Parathyroid adenoma (tissue), 2 donors: Measurements from ENCODE around the gene TSPAN11.

ENCODE experiments used
- H2AFZ ChIP-seq: fragments of 300-600 bp; sonication (generic); one replicate; pipeline ENCODE4 v1.7.0; 2017; ENCODE audit warnings: antibody characterized with exemption, mild to moderate bottlenecking
- H3K27ac ChIP-seq: fragments of 300-600 bp; sonication (generic); one replicate; pipeline ENCODE4 v1.7.0; 2017
- H3K27me3 ChIP-seq: fragments of 300-600 bp; sonication (generic); one replicate; pipeline ENCODE4 v1.7.0; 2017; ENCODE audit warnings: low read length; ENCODE audit not compliant: control insufficient read depth, insufficient read depth
- H3K36me3 ChIP-seq: fragments of 300-600 bp; sonication (generic); one replicate; pipeline ENCODE4 v1.7.0; 2017; ENCODE audit warnings: low read length; ENCODE audit not compliant: control insufficient read depth, insufficient read depth
- H3K4me1 ChIP-seq: fragments of 300-600 bp; sonication (generic); one replicate; pipeline ENCODE4 v1.7.0; 2017; ENCODE audit warnings: control low read depth
- H3K4me2 ChIP-seq: fragments of 300-600 bp; sonication (generic); one replicate; pipeline ENCODE4 v1.7.0; 2017; ENCODE audit warnings: low read length
- H3K4me3 ChIP-seq: fragments of 300-600 bp; sonication (generic); one replicate; pipeline ENCODE4 v1.7.0; 2017; ENCODE audit warnings: low read depth, low read length
- H3K79me2 ChIP-seq: fragments of 300-600 bp; sonication (generic); one replicate; pipeline ENCODE4 v1.7.0; 2017; ENCODE audit warnings: control low read depth
- H3K9ac ChIP-seq: fragments of 300-600 bp; sonication (generic); one replicate; pipeline ENCODE4 v1.7.0; 2017; ENCODE audit warnings: mild to moderate bottlenecking
- H3K9me3 ChIP-seq: fragments of 300-600 bp; sonication (generic); one replicate; pipeline ENCODE4 v1.7.0; 2017; ENCODE audit warnings: low read length; ENCODE audit not compliant: control insufficient read depth
- CTCF ChIP-seq: fragments of 300-600 bp; sonication (generic); IDR thresholded peaks from one replicate; pipeline ENCODE4 v1.7.0; 2017; ENCODE audit warnings: antibody characterized with exemption, mild to moderate bottlenecking
- donor health status: primary hyperparathyroidism.

The TSPAN11 gene

DNA sequence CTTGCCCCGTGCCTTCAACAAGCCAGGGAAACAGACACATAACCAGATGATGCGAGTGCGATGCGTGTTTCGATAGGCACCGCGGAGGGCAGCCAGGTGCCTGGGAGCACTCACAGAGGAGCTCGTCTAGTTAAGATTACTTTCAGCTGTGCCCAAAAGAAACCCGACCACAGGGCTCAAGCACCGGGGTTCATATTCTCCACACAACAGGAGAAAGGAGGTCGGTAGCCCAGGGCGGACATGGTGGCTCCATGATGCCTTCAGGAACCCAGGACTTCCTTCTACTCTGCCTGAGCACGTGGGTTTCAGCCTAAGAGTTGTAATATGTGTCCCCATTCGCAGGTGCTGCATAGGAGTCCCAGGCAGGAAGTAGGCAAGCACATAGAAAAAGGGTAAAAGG is 93.4 kb downstream of the TSPAN11 start:
- H3K4me3 ChIP-seq, result no peak overlapping the region
- H3K27ac ChIP-seq, result no peak overlapping the region
- TF ChIP-seq CTCF, result no peak
- H3K9me3 ChIP-seq, result no peaks in the 10 kb centered on the region
- no peak overlapping the region for H3K4me2 ChIP-seq
- H3K79me2 ChIP-seq, result no peaks in the 10 kb centered on the region
- no peaks in the 10 kb centered on the region for H3K27me3 ChIP-seq
- H2AFZ ChIP-seq, result no peak overlapping the region
- H3K4me1 ChIP-seq, result no peaks in the 10 kb centered on the region
- H3K9ac ChIP-seq, result no peak overlapping the region
- H3K36me3 ChIP-seq, result no peaks in the 10 kb centered on the region

DNA sequence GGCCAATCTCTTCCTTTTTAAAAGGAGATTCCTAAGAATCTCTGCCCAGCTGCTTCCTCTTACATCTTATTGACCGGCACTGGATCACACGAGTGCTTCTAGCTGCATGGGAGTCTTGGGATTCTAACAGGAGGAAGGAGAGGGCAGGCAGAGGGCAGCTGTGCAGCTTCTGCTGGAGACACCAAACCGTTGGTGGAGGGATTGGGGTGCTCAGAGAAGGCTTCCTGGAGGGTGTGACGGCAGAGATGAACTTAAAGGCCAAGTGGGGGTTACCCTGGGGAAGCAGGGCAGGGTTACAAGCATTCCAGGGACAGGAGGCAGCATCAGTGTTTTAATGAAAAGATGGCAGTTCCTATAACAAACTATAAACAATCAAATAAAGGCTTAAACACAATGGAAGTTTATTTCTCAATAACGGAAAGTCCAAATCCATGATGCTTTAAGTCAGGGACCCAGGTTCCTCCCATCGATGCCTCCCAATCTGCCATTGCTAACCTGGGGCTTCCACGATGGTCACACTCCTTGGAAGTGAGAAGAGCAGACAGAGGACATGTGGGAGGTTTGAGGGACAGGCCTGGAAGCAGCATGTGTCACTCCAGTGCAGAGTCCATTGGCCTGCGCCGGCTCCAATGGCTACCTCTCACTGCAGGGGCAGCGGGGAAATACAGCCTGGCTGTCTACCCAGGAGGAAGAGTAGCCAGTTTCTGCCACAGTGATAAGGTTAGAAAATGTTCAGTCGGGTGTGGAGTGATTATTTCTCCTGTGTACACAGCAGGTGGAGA is 94.0 kb downstream of the TSPAN11 start:
- Histone ChIP-seq H2AFZ (no peak overlapping the region), H3K4me3 (no peak overlapping the region)
- TF ChIP-seq CTCF, result no peak

GRCh38 chr12:31021181-31021580 is 94.6 kb downstream of the TSPAN11 start:
- Histone ChIP-seq H3K27me3 (no peaks in the 10 kb centered on the region), H3K36me3 (no peaks in the 10 kb centered on the region), H3K4me1 (no peaks in the 10 kb centered on the region), H3K4me3 (no peak overlapping the region), H3K27ac (no peak overlapping the region), H3K4me2 (no peak overlapping the region), H3K79me2 (no peaks in the 10 kb centered on the region), H3K9me3 (no peaks in the 10 kb centered on the region), H2AFZ (no peak overlapping the region), H3K9ac (no peak overlapping the region)
- TF ChIP-seq CTCF, result no peak

More for the DNA sequence above, 94.0 kb downstream of the TSPAN11 start:
- Histone ChIP-seq H3K9ac (no peak overlapping the region), H3K4me2 (no peak overlapping the region), H3K79me2 (no peaks in the 10 kb centered on the region), H3K36me3 (no peaks in the 10 kb centered on the region), H3K9me3 (no peaks in the 10 kb centered on the region), H3K27me3 (no peaks in the 10 kb centered on the region), H3K4me1 (no peaks in the 10 kb centered on the region), H3K27ac (no peak overlapping the region)

DNA sequence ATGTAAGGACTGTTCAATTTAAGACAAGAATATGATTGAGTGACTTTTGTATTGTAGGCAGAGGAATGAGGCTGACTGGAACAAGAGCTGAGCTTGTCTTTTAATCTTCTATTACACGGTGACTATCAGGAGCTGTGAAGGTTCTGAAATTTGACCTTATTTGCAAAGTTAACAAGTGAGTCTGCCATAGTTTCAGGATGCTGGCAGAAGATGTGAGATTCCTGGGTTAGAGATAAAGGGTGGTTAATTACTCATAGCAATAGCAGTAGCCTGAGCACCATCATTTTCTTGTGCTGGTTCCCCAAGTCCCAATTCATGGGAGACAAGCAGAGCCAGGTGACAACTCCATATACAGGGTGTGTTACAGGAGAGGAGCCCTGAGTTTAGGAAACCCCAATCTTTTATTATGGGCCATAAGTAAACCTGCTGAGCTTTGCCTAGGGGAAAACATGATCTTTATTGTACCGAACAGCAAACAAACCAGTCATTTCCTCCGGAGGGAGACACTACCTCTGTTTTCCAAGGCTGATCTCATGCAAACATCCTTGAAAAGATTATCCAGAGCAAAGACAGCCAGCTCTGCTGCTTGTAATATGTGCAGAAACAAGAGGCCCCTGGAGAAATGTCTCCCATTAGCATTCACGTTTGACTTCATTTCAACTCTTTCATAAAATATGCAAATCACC is 95.4 kb downstream of the TSPAN11 start:
- Histone ChIP-seq H3K27me3 (no peaks in the 10 kb centered on the region), H3K4me1 (no peaks in the 10 kb centered on the region), H3K36me3 (no peaks in the 10 kb centered on the region), H3K4me3 (no peak overlapping the region), H3K79me2 (no peaks in the 10 kb centered on the region), H3K4me2 (no peak overlapping the region), H2AFZ (no peak overlapping the region), H3K9me3 (no peaks in the 10 kb centered on the region), H3K9ac (no peak overlapping the region), H3K27ac (no peak overlapping the region)
- no peak for TF ChIP-seq CTCF
